Neural cell (in vitro differentiated cells): ENCODE data around the gene SLC22A8. TPM values are rescaled to one million over a fixed set of nuclear protein-coding genes. Genes with fewer than 3 reads are reported as not detected.

Experiments used
- H2AFZ ChIP-seq: fragments of 200-600, 300-800 bp; sonication (generic), shearing (Covaris generic); 2 replicates; pipeline ENCODE4 v1.6.0; 2014; ENCODE audit warnings: low read depth, mild to moderate bottlenecking, antibody characterized with exemption, low read length, moderate library complexity
- H3F3A ChIP-seq: fragments of 200-600 bp; shearing (Covaris generic); 2 replicates; pipeline ENCODE4 v1.6.1; 2016; ENCODE audit warnings: mild to moderate bottlenecking, moderate library complexity, mixed read lengths, antibody characterized with exemption, low read length; ENCODE audit not compliant: insufficient read depth, poor library complexity, severe bottlenecking
- H3K27ac ChIP-seq: fragments of 200-600, 300-800 bp; sonication (generic), shearing (Covaris generic); 2 replicates; pipeline ENCODE4 v1.5.1; 2014; ENCODE audit warnings: mild to moderate bottlenecking, low read length, moderate library complexity
- H3K27me3 ChIP-seq: fragments of 300-800, 200-600 bp; sonication (generic), shearing (Covaris generic); 2 replicates; pipeline ENCODE4 v1.6.0; 2014; ENCODE audit warnings: mild to moderate bottlenecking, low read depth, low read length, moderate library complexity; ENCODE audit not compliant: insufficient read depth
- H3K36me3 ChIP-seq: fragments of 300-800, 200-600 bp; sonication (generic), shearing (Covaris generic); 2 replicates; pipeline ENCODE4 v1.5.1; 2014; ENCODE audit warnings: mild to moderate bottlenecking, antibody characterized with exemption, low read length, moderate library complexity; ENCODE audit not compliant: insufficient read depth
- H3K4me2 ChIP-seq: fragments of 300-800, 200-600 bp; sonication (generic), shearing (Covaris generic); 2 replicates; pipeline ENCODE4 v1.6.0; 2014; ENCODE audit warnings: mild to moderate bottlenecking, low read length
- H3K4me3 ChIP-seq: fragments of 300-800, 200-600 bp; sonication (generic), shearing (Covaris generic); 2 replicates; pipeline ENCODE4 v1.5.1; 2014; ENCODE audit warnings: mild to moderate bottlenecking, low read length, moderate library complexity
- H3K79me2 ChIP-seq: fragments of 200-600 bp; shearing (Covaris generic); replicated peaks from 2 replicates; pipeline ENCODE4 v1.6.0; 2014; ENCODE audit warnings: mild to moderate bottlenecking, low read length, moderate library complexity; ENCODE audit not compliant: insufficient read depth
- H3K9ac ChIP-seq: fragments of 300-800, 200-600 bp; sonication (generic), shearing (Covaris generic); 2 replicates; pipeline ENCODE4 v1.6.1; 2016; ENCODE audit warnings: mild to moderate bottlenecking, low read length, mixed read lengths
- H3K9me2 ChIP-seq: fragments of 200-600 bp; shearing (Covaris generic); 2 replicates; pipeline ENCODE4 v1.6.1; 2016; ENCODE audit warnings: mild to moderate bottlenecking, low read length, mixed read lengths; ENCODE audit not compliant: insufficient read depth
- H3K9me3 ChIP-seq: fragments of 200-600, 300-800 bp; sonication (generic), shearing (Covaris generic); 2 replicates; pipeline ENCODE4 v1.6.1; 2016; ENCODE audit warnings: mild to moderate bottlenecking, mixed run types, low read length, moderate library complexity, mixed read lengths
- H4K20me1 ChIP-seq: fragments of 200-600 bp; shearing (Covaris generic); 2 replicates; pipeline ENCODE4 v1.6.1; 2016; ENCODE audit warnings: mild to moderate bottlenecking, mixed run types; ENCODE audit not compliant: insufficient read depth
- CTCF ChIP-seq: fragments of 450-650 bp; IDR thresholded peaks from 2 replicates; pipeline ENCODE4 v1.5.1; 2014; ENCODE audit warnings: antibody characterized with exemption, mild to moderate bottlenecking, moderate library complexity; ENCODE audit not compliant: poor library complexity, severe bottlenecking
- EP300 ChIP-seq: fragments of 450-650 bp; conservative IDR thresholded peaks from 2 replicates; pipeline ENCODE4 v1.6.1; 2014; ENCODE audit warnings: antibody characterized with exemption, mild to moderate bottlenecking, moderate library complexity; ENCODE audit not compliant: poor library complexity, severe bottlenecking
- EZH2 ChIP-seq: fragments of 200-600, 300-800 bp; shearing (Covaris generic), sonication (generic); IDR thresholded peaks from 2 replicates; pipeline ENCODE4 v1.6.1; 2014; ENCODE audit warnings: antibody characterized with exemption, low read length, borderline replicate concordance, mild to moderate bottlenecking; ENCODE audit not compliant: insufficient read depth, poor library complexity, severe bottlenecking
- MXI1 ChIP-seq: fragments of 450-650 bp; conservative IDR thresholded peaks from 2 replicates; pipeline ENCODE4 v1.6.1; 2014; ENCODE audit warnings: antibody characterized with exemption, mild to moderate bottlenecking; ENCODE audit not compliant: poor library complexity, severe bottlenecking
- POLR2AphosphoS5 ChIP-seq: IDR thresholded peaks from 2 replicates; pipeline ENCODE4 v1.6.1; 2012
- RAD21 ChIP-seq: fragments of 450-650 bp; conservative IDR thresholded peaks from 2 replicates; pipeline ENCODE4 v1.6.1; 2014; ENCODE audit warnings: antibody characterized with exemption, mild to moderate bottlenecking, moderate library complexity
- REST ChIP-seq: IDR thresholded peaks from 2 replicates; pipeline ENCODE4 v1.6.1; 2012; ENCODE audit warnings: borderline replicate concordance
- SMC3 ChIP-seq: fragments of 450-650 bp; conservative IDR thresholded peaks from 2 replicates; pipeline ENCODE4 v1.6.1; 2014; ENCODE audit warnings: antibody characterized with exemption, mild to moderate bottlenecking, moderate library complexity; ENCODE audit not compliant: poor library complexity
- TAF1 ChIP-seq: IDR thresholded peaks from 2 replicates; pipeline ENCODE4 v1.6.1; 2012; ENCODE audit warnings: low read depth
- polyA plus RNA-seq: library from polyadenylated mRNA; depleted of rRNA; stranded (reverse); fragments of >200 nt; gene quantifications from 2 replicates; pipeline ENCODE4 v1.2.3, GENCODE V29; 2014

The SLC22A8 gene
- polyA plus RNA-seq, 1 donor from 2014 or later: not detected

GRCh38 chr11:63023222-63023814, 7.7 kb upstream of the SLC22A8 start:
- Histone ChIP-seq H3K36me3 (no peaks in the 10 kb centered on the region), H2AFZ (no peak overlapping the region), H3K4me3 (no peak overlapping the region), H3K9me2 (no peaks in the 10 kb centered on the region), H3K79me2 (no peaks in the 10 kb centered on the region), H3F3A (no peaks in the 10 kb centered on the region), H3K27me3 (no peaks in the 10 kb centered on the region), H3K4me2 (no peak overlapping the region), H3K27ac (no peak overlapping the region), H3K9me3 (no peaks in the 10 kb centered on the region), H4K20me1 (no peaks in the 10 kb centered on the region), H3K9ac (no peak overlapping the region)
- TF ChIP-seq RAD21: no peak
- TF ChIP-seq REST: no peak
- no peak for TF ChIP-seq CTCF
- no peak for TF ChIP-seq EZH2
- TF ChIP-seq MXI1: no peak
- TF ChIP-seq TAF1: no peak

GRCh38 chr11:63022441-63022840, 6.8 kb upstream of the SLC22A8 start:
- no peaks in the 10 kb centered on the region for H3F3A ChIP-seq
- no peak overlapping the region for H3K27ac ChIP-seq
- H3K4me2 ChIP-seq: no peak overlapping the region
- no peak overlapping the region for H3K4me3 ChIP-seq
- TF ChIP-seq SMC3: no peak
- TF ChIP-seq CTCF: no peak
- no peak for TF ChIP-seq REST
- TF ChIP-seq EP300: no peak
- no peak for TF ChIP-seq MXI1
- TF ChIP-seq TAF1: no peak
- no peak for TF ChIP-seq EZH2
- no peak for TF ChIP-seq RAD21
- no peak for TF ChIP-seq POLR2AphosphoS5
- H3K9me3 ChIP-seq: no peaks in the 10 kb centered on the region
- H3K9me2 ChIP-seq: no peaks in the 10 kb centered on the region
- no peaks in the 10 kb centered on the region for H3K79me2 ChIP-seq
- no peak overlapping the region for H3K9ac ChIP-seq
- no peaks in the 10 kb centered on the region for H3K36me3 ChIP-seq
- no peak overlapping the region for H2AFZ ChIP-seq
- no peaks in the 10 kb centered on the region for H4K20me1 ChIP-seq
- H3K27me3 ChIP-seq: no peaks in the 10 kb centered on the region
